Fibroblast of mammary gland (primary cell): Measurements from ENCODE around the gene NRXN3.

Experiments
- DNase-seq: peaks from one replicate; pipeline ENCODE4 v3.0.0-alpha.2; 2010; ENCODE audit warnings: low read depth
- H3K4me3 ChIP-seq: 2 replicates; pipeline ENCODE4 v1.5.1; 2011; ENCODE audit warnings: low read depth, mild to moderate bottlenecking, low read length, moderate library complexity; ENCODE audit not compliant: control insufficient read depth
- TF ChIP-seq, protein P1 (sequence below): conservative IDR thresholded peaks from 2 replicates; pipeline ENCODE4 v1.5.1; 2011; ENCODE audit warnings: low read depth, low read length, inconsistent platforms; ENCODE audit not compliant: control insufficient read depth, insufficient read depth

Gene NRXN3

DNA sequence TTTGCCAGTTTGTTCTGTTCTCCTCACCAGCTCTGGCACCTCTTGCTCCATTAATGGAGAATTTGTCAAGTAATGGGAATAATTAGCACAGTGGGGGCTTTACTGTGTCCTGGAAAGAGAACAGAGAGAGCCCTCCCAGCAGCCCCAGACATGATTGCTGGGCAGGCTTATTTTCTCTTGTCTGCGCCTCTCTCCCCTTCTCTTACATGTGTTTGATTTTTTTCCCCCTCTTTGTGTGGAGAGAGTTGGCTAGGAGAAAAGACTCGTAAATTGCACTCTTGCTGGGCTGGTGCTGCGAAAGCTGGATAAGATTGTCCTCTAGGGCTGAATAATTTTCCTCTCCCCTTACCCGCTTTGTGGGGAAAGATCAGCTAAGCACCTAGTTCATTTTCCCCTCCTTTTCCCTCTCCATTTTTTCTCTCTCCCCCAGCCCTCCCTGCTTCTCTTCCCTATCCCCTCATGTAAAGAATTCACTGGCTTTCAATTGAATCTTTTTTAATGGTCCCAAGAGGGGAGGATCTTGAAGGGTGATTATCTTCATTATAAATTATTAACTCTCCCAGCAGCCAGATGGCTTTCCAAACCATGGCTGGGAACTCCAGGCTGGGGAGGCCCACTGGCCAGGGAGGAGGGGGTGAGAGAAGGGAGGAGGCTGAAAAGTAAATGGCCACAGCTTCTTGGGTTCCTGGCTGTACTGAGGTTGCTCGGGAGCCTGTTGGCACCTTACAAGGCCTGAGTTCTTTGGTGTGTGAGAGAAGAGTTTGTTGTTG lies 62.2 kb downstream of the NRXN3 start:
- DNase-seq: no peak
- TF ChIP-seq, protein P1, sequence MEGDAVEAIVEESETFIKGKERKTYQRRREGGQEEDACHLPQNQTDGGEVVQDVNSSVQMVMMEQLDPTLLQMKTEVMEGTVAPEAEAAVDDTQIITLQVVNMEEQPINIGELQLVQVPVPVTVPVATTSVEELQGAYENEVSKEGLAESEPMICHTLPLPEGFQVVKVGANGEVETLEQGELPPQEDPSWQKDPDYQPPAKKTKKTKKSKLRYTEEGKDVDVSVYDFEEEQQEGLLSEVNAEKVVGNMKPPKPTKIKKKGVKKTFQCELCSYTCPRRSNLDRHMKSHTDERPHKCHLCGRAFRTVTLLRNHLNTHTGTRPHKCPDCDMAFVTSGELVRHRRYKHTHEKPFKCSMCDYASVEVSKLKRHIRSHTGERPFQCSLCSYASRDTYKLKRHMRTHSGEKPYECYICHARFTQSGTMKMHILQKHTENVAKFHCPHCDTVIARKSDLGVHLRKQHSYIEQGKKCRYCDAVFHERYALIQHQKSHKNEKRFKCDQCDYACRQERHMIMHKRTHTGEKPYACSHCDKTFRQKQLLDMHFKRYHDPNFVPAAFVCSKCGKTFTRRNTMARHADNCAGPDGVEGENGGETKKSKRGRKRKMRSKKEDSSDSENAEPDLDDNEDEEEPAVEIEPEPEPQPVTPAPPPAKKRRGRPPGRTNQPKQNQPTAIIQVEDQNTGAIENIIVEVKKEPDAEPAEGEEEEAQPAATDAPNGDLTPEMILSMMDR: no peak
- no peak overlapping the region for H3K4me3 ChIP-seq

DNA sequence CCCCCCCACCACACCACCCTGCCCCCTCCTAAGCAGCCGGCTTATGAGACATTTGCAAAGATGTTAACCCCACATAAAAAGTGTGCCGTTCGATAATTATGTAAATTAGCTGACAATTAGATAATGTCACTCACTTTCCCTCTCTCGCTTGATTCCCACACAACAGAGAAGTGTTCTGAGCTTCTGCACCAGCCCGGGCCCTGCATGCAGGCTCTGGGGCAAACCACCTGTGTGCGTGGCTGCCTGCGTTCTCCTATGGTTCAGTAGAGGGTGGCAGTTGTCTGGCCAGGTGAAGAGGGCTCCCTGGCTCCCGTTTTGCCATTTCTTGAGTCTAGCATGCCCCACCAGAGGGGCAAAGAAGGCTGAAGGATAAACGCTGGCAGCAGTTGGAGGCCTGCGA lies 68.0 kb downstream of the NRXN3 start:
- TF ChIP-seq, protein P1: no peak
- no peak for DNase-seq
- no peak overlapping the region for H3K4me3 ChIP-seq

DNA sequence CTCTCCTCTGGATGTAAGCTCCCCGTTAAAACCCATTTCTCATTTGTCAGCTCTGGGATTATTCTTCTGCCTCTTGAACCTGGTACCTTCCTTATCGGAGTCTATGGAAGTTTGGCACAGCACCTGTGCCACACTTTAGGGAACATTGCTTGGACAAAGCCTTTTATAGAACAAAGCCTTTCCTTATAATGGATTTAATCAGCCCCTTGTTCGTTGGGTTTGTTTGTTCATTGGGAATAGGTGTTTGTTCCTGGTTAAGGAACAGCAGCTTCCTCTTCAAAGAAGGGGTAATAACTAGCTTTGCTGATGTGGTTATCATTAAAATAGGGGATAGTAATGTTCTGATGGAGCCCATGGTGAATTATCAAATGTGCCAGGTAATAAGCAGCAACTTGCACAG lies 70.4 kb downstream of the NRXN3 start:
- no peak for DNase-seq
- TF ChIP-seq, protein P1: no peak
- H3K4me3 ChIP-seq: no peak overlapping the region

DNA sequence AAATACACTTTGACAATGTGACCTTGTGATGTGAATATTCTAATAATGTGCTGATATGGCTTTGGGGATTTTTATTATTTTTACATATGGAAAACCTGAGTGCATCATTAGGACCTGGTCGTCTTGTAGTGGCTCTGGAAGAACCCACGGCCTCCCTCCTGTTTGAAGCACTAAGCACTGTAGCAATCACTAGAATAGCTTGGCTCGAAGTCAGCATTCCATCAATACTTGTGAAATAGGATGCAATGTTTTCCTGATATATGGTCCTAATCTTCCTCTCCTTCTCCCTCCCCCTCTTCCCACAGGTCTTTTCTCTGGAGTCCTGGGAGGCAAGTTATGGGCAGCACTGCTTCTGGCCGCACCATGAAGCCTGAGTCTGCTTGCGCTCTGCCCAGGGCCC lies 71.9 kb downstream of the NRXN3 start:
- TF ChIP-seq, protein P1: no peak
- DNase-seq: peak; percentile 22
- no peak overlapping the region for H3K4me3 ChIP-seq

DNA sequence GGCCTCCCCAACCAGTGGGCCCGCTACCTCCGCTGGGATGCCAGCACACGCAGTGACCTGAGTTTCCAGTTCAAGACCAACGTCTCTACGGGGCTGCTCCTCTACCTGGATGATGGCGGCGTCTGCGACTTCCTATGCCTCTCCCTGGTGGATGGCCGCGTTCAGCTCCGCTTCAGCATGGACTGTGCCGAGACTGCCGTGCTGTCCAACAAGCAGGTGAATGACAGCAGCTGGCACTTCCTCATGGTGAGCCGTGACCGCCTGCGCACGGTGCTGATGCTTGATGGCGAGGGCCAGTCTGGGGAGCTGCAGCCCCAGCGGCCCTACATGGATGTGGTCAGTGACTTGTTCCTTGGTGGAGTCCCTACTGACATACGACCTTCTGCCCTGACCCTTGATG lies 73.0 kb downstream of the NRXN3 start:
- TF ChIP-seq, protein P1: no peak
- DNase-seq: no peak
- H3K4me3 ChIP-seq: no peak overlapping the region

DNA sequence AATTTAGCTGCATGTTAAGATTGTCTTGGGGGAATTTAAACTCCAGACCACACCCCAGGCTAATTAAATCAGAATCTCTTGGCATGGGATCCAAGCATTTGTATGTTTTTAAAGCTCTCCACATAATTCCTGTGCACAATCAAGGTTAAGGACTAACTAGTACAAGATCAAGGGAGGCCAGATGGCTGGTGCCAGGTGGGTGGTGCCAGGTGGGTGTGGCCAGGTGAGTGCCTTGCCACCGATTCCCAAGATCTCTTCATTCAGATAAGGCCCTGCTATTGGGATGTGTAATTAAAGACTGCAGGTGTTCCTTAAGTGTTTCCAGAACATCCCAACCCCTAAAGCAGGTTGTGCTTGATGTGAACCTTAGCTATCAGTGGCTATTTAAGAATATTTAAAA lies 75.1 kb downstream of the NRXN3 start:
- no peak for DNase-seq
- no peak overlapping the region for H3K4me3 ChIP-seq
- TF ChIP-seq, protein P1: no peak
